WTC11 (cell line): Measurements from ENCODE around the gene RAD23A.

Experiments
- CREB1 ChIP-seq: sonication (generic); formaldehyde crosslinking; IDR thresholded peaks from 2 replicates; pipeline ENCODE4 v1.8.0; 2023; ENCODE audit warnings: mild to moderate bottlenecking, missing genetic modification reagents
- CTCF ChIP-seq: fragments of 200-600 bp; IDR thresholded peaks from 2 replicates; pipeline ENCODE4 v1.8.0; 2022; ENCODE audit warnings: antibody characterized with exemption
- ETV6 ChIP-seq: sonication (generic); formaldehyde crosslinking; IDR thresholded peaks from 2 replicates; pipeline ENCODE4 v1.8.1; 2022; ENCODE audit warnings: mild to moderate bottlenecking, missing genetic modification reagents
- ZNF232 ChIP-seq: sonication (generic); formaldehyde crosslinking; IDR thresholded peaks from 2 replicates; pipeline ENCODE4 v1.8.0; 2022; ENCODE audit warnings: mild to moderate bottlenecking, missing genetic modification reagents

GRCh38 chr19:12936582-12936981 is 9.1 kb upstream of the RAD23A start:
- TF ChIP-seq CTCF (no peak), ZNF232 (CRISPR knock-in tag) (no peak), ETV6 (no peak), CREB1 (CRISPR knock-in tag) (no peak)
